ENCODE results near the gene RNF115.

RNF115 gene

DNA sequence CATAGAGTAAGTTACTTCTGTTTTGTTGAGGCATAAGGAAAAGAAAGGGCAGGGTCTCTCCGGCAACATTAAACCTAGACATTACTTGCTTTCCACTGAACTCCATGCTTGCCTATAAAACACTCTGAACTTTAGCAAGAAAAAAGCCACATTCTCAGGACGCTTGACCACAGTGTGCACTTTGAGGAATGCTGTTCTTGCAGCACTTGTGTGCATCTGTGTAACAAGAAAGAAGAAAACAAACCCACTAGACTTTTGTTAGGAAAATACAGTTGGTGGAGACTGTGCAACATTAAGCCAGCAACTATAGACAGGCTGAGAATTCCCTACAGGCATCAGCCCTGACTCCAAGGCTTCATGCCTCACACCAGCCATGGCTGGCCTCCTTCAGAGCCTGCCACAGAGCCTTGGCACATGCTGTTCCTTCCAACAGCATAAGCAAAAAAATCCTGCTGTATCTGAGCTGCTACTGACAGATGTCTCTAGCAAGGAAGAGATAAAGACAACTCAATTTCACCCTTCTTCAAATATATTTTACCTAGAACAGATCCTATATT lies 122.5 kb downstream of the RNF115 start:
- TF ChIP-seq, protein P1, sequence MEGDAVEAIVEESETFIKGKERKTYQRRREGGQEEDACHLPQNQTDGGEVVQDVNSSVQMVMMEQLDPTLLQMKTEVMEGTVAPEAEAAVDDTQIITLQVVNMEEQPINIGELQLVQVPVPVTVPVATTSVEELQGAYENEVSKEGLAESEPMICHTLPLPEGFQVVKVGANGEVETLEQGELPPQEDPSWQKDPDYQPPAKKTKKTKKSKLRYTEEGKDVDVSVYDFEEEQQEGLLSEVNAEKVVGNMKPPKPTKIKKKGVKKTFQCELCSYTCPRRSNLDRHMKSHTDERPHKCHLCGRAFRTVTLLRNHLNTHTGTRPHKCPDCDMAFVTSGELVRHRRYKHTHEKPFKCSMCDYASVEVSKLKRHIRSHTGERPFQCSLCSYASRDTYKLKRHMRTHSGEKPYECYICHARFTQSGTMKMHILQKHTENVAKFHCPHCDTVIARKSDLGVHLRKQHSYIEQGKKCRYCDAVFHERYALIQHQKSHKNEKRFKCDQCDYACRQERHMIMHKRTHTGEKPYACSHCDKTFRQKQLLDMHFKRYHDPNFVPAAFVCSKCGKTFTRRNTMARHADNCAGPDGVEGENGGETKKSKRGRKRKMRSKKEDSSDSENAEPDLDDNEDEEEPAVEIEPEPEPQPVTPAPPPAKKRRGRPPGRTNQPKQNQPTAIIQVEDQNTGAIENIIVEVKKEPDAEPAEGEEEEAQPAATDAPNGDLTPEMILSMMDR (IDR thresholded peaks at IDR 0.05), result no peak

DNA sequence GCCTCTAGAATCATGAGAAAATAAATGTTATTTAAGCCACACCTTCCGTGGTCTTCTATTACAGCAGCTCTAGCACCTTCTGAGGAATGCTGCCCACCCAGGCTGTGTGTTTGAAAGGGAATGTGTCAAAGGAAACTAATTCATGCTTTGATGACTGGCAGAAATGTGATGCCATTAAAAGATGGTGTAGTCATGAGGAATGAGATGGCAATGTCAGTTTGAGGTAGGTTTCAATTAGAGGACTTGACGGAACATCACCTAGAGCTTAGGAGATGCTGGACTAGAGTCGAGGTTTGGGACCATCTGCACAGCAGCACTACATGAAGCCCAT lies 127.3 kb downstream of the RNF115 start:
- TF ChIP-seq, protein P1 (IDR thresholded peaks at IDR 0.05), result no peak

DNA sequence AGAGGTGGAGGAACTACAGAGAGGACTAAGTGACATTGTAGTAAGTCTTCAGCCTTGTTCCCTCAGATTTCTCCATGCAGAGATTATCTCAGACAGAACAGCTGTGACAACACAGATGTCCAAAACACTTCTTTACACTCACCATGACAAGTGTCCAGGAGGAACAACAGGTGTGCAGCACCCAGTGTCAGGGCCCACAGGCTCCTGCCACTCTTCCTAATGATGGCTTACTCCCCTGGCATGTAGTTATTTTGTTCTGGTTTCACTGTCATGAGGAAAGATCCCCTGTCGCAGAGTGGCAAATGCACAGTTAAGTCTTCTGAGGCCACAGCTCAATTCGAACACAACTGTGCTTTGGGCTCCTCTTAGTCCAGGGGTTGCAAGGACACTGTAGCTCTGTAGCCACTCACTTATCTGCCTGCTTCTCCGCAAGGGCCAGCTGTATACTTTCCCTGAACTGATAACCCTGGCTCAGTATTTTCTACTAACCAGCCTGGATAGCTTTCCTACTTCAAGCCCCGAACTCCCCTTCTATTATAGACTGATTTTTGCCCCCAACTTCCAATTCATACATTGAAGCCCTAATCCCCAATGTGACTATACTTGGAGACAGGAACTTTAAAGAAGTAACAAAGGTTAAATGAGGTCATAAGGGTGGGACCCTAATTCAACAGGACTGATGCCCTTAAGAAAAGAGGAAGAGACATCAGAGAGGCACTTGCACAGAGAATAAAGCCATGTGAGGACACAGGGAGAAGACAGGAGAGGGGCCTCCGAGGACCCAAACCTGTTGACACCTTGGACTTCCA lies 127.9 kb downstream of the RNF115 start:
- TF ChIP-seq, protein P1 (IDR thresholded peaks at IDR 0.05), result no peak

DNA sequence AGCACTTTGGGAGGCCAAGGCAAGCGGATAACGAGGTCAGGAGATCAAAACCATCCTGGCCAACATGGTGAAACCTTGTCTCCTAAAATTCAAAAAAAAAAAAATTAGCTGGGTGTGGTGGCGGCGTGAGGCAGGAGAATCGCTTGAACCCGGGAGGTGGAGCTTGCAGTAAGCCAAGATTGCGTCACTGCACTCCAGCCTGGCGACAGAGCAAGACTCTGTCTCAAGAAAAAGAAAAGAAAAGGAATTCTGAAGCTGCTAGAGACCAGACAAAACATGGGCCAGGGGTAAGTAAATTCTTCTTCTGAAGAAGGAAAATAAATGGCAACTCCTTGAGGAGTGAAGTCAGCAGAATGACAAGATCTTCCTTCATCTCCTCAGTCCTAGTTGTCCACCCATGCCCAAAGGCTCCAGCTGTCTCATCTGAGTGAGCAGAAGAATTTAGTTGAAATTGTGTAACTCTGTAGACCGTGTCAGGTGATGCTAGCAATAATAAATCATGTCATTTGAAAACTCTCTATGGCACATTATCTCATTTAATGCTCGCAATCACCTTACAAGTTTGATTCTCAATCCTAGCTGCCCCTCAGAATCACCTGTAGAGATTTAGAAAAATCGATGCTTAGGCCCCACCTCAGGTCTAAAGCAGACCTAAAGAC lies 131.0 kb downstream of the RNF115 start:
- TF ChIP-seq, protein P1 (IDR thresholded peaks at IDR 0.05), result no peak

DNA sequence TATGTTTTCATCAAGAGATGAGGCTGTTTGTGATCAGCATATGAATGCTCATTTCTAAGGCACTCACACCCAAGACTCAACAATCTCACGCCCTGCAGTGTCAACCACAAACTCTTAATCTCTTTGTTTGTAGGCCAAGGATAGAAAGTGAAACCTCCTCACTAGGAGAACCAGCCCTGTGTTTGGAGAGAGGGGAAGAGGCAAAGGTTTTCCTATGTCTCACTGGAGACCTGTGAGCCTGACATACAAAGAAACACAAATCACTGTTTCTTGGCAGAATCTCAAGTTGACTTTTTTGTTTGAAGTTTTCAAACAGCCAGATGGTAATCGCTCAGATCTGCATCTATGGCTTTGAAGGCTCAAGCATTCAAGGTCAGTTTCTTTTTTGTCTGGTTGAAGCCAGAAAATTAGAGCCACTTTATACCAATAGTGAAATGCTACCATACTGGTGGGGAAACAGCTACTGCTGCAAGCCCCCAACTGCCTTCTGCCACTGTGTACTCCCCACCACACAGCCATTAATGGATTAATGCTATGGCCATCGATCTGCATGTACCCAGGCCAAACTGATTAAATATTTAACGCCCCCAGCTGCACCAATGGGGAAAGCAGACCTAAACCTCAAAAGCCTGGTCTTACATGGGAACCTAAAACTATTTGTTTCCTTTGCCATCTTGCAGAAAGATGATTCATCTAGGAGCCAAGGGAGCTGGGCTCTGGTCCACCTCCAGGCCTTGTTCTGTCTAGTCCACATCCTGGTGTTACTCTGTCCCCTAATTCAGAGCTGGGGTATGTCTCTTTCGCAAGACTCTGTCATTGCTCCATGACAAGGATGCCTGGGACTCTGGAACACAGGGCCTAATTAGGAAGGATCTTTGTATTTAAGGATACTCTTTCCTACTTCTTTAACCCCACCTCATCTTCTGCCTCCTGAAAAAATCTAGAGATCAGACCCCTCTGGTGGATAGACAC lies 133.0 kb downstream of the RNF115 start:
- TF ChIP-seq, protein P1 (IDR thresholded peaks at IDR 0.05), result no peak

DNA sequence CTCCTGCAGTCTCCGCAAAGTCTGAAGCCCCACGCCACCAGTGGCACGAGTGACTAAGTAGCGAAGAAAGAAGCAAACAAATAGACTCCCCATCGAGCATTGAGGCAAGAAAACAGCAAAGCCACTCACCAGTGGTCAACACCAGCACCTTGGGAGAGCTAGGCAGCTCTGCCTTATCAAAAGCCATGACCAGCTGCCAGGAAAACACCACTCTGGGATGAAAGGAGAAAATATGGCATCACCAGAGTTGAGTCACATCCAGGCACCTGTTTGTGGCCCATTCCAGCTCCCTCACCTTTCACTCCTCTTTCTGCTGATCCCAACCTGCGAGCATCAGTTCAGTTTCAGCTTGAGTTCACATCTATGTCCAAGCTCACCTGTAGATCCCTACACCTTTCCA lies 134.0 kb downstream of the RNF115 start:
- TF ChIP-seq, protein P1 (IDR thresholded peaks at IDR 0.05), result no peak

DNA sequence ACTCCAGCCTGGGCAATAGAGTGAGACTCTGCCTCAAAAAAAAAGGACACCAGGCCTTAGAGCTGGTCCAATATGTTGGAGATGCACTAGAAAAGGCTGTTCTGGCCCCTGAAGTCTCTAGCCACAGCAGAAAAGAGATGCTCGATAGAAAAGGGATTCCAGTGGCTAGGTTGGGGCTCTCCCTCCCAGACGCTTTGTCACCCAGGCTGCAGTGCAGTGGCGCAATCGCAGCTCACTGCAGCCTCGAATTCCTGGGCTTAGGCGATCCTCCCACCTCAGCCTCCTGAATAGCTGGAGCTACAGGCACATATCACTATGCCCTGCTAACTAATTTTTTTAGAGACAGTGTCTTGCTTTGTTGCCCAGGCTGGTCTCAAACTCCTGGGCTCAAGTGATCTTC lies 135.0 kb downstream of the RNF115 start:
- TF ChIP-seq, protein P1 (IDR thresholded peaks at IDR 0.05), result no peak
